ENCODE results near the gene SERF1A.
"Not testable (repeated sequence)": the region's sequence is repeated elsewhere in the genome, so short reads cannot be mapped to it uniquely, and the experiment has no call there.

Gene SERF1A

DNA sequence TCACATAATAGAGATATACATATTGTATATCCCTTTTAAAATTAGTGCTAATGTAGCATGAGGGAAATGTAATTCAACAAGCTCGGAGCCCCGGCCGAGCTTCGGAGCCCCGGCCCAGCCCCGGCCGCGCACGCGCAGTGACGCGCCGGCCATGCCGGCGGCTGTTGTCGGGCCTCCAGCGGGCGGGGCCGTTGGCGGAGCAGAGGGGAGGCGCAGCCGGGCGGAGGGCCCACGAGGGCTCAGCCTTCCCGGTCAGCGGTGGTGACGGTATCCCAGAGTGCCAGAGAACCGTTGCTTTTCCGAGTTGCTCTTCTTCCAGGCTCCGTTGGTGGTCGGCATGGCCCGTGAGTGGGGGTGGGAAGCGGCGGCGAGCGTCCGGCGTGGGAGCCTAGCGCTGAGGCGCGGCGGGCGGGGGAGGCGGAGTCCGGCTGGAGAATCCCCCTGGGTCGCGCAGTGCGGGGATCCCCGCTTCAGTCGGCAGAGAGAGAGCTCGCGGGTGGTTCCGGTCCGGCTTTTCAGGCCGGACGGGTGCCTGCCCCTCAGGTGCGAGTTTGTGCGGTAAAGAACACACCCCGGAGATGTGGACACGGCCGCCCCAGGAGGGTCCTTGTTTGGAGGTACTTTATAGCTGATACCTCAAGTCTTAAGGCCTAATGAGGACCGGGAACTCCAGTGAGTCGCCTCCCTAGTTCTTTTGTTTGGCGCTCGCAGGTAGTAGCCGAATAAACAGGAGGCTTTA is at the start of gene SERF1A:
Gene SERF1A, plus strand, starts transcription at position 137 of the 739 bp plus-strand sequence. Its CDS starts 201 bp downstream, at position 338.
- not testable (repeated sequence) for DNase-seq (ENCODE audit: low read depth); H3K4me3 ChIP-seq (ENCODE audit: low read depth, low read length)

- DNase-seq (ENCODE audit: low read depth); H3K4me3 ChIP-seq (ENCODE audit: low read depth, low read length): not testable (repeated sequence)
Measured at GRCh38 chr5:70866778-70867177, 33.7 kb upstream of the SERF1A start.

DNA sequence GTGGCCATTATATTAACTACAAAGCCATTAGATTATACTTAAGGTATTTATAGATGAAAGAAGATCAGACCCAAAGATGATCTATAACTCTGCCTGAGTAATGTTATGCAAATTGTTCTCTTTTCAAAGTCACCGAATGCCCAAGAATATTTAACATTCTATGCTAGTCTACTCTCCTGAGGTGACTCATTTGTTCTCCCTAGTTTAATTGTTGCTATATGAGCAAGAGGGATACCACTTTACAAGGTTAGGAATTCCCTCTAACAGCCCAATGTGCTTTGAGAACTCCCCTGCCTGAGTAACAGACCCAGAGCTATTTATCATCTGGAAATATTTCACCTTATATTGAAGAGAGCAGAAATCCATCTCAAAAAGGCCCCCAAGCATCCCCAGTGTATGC is 29.8 kb upstream of the SERF1A start:
- not testable (repeated sequence) for DNase-seq (ENCODE audit: low read depth); H3K4me3 ChIP-seq (ENCODE audit: low read depth, low read length)

DNA sequence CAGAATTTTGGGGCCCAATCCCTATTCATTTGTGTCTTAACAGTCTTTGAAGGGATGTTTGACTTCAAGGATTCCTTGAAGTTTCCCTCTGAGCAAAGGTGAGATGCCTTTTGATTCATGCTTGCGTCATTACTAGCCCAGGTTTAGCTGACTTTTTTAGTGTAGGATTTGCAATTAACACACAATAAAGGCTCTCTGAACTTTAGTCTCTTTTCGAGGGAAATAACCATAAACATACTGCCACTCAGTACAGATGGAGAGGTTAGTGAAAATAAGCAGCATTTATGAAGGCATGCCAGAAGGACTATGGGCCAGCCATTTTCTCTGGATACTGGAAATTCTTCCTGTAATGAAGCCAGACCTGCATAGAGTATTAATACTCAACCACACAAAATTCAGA is 4.4 kb upstream of the SERF1A start:
- not testable (repeated sequence) for H3K4me3 ChIP-seq (ENCODE audit: low read depth, low read length); DNase-seq (ENCODE audit: low read depth)

DNA sequence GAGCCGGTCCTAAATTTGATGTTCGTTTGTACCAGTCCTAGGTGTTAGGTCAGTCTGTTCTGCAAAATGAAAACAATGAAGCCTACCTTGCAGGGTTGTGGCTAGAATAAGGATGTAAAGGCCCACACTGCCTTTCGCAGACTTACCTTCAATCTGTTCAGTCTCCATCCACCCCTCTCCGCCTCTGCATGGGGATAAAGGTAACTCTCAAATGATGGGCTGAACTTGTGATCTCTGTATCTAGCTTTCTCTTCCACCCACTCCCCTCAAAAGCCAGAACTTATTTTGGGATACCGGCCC is 753 bp downstream of the SERF1A start:
- H3K4me3 ChIP-seq (ENCODE audit: low read depth, low read length); DNase-seq (ENCODE audit: low read depth): not testable (repeated sequence)

DNA sequence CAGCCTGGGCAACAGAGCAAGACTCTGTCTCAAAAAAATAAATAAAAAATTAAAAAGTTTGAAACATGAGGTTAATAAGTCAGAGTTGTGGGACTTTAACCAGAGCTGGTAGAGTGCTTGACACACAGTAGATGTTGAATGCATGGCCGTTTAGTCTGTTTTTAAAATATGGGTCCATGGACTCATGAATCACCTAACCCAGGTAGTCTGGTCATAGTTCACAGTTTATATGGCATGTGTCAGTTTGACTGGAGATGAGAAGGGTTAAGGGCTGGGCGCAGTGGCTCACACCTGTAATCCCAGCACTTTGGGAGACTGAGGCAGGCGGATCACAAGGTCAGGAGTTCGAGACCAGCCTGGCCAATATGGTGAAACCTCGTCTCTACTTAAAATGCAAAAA is 6.2 kb downstream of the SERF1A start:
- DNase-seq (ENCODE audit: low read depth); H3K4me3 ChIP-seq (ENCODE audit: low read depth, low read length): not testable (repeated sequence)

DNA sequence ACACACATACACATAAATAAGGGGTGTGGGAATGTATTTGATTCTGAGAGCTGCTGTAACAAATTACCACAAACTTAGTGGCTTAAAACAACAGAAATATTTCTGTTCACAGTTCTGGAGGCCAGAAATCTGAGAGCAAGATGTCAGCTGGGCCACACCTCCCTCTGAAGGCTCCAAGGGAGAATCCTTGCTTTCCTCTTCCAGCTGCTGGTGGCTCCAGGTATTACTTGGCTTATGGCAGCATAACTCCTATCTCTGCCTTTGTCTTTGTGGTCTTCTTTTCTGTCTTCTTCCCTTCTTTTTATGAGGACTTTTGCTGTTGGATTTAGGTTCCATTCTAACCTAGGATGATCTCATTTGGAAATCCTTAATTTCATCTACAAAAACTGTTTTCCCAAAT is 16.4 kb downstream of the SERF1A start:
- not testable (repeated sequence) for DNase-seq (ENCODE audit: low read depth); H3K4me3 ChIP-seq (ENCODE audit: low read depth, low read length)

GRCh38 chr5:70925211-70925562 is 24.7 kb downstream of the SERF1A start:
- not testable (repeated sequence) for DNase-seq (ENCODE audit: low read depth); H3K4me3 ChIP-seq (ENCODE audit: low read depth, low read length)

DNA sequence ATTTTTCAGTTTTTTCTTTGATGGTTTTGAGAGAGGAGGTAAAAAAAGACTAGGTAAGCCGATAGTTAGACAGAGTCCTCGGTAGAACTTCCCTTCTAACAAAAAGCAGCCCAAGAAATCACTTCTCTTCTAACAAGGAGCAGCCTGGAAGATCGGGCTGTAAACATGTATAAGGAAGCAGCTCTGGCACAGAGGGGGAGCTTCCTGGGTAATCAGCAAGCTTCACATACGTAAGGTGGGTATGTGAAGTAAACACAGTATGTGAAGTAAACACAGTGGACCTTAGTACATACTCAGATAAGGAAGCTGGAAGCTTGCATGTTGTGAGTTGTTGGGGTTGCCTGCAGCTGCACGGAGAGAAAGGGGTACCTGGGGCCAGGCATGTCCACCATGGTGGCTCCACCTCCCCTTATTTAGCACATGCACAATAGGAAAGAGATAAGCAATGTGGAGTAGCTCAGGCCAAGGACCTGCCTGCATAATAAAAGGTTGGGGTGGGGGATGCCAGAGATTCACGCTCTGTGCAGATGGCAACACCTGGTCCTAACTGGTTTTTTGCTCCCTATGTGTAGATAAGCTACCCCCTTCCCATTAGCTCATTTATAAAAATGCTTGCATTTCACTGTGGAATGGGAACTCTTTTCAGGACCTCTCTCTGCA is 31.4 kb downstream of the SERF1A start:
- not testable (repeated sequence) for H3K4me3 ChIP-seq (ENCODE audit: low read depth, low read length); DNase-seq (ENCODE audit: low read depth)

GRCh38 chr5:70932560-70932959 is 32.1 kb downstream of the SERF1A start:
- not testable (repeated sequence) for H3K4me3 ChIP-seq (ENCODE audit: low read depth, low read length)

DNA sequence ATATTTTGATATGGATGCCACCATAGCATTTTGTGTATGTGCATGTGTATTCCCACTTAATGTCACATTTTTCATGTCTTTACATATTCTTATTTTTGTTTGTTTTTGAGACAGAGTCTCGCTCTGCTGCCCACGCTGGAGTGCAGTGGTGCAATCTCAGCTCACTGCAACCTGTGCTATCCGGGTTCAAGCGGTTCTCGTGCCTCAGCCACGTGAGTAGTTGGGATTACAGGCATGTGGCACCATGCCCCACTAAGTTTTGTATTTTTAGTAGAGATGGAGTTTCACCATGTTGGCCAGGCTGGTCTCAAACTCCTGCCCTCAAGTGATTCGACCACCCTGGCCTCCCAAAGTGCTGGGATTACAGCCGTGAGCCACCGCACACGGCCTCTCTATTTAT is 52.6 kb downstream of the SERF1A start:
- DNase-seq (ENCODE audit: low read depth); H3K4me3 ChIP-seq (ENCODE audit: low read depth, low read length): not testable (repeated sequence)

More at GRCh38 chr5:70932560-70932959, 32.1 kb downstream of the SERF1A start:
- not testable (repeated sequence) for DNase-seq (ENCODE audit: low read depth)

All from GM12865 (cell line).